ENCODE results near the gene LRMDA.

LRMDA gene

GRCh38 chr10:75889051-75889450 is 457.6 kb downstream of the LRMDA start:
- TF ChIP-seq CTCF (IDR thresholded peaks at IDR 0.05), result no peak

- no peak for TF ChIP-seq CTCF (IDR thresholded peaks at IDR 0.05)
Observed at GRCh38 chr10:75894761-75895160, 463.3 kb downstream of the LRMDA start.

GRCh38 chr10:75895259-75895658 is 463.8 kb downstream of the LRMDA start:
- no peak for TF ChIP-seq CTCF (IDR thresholded peaks at IDR 0.05)

- no peak for TF ChIP-seq CTCF (IDR thresholded peaks at IDR 0.05)
Observed at GRCh38 chr10:75899816-75900390, 468.5 kb downstream of the LRMDA start.

- TF ChIP-seq CTCF (IDR thresholded peaks at IDR 0.05), result no peak
Observed at GRCh38 chr10:75902816-75903215, 471.4 kb downstream of the LRMDA start.

GRCh38 chr10:75904499-75905283 is 473.3 kb downstream of the LRMDA start:
- TF ChIP-seq CTCF (IDR thresholded peaks at IDR 0.05), result no peak

- no peak for TF ChIP-seq CTCF (IDR thresholded peaks at IDR 0.05)
Observed at GRCh38 chr10:75905490-75905889, 474.1 kb downstream of the LRMDA start.
